GM19035 (cell line): ENCODE measurements around the gene VASH2.
"Not testable (repeated sequence)": the region's sequence is repeated elsewhere in the genome, so short reads cannot be mapped to it uniquely, and the experiment has no call there.

Experiments
- ATAC-seq: cut with Tn5 transposase; IDR thresholded peaks from one replicate; pipeline ENCODE4 v1.9.1; 2021; ENCODE audit not compliant: unreplicated experiment

VASH2 gene

DNA sequence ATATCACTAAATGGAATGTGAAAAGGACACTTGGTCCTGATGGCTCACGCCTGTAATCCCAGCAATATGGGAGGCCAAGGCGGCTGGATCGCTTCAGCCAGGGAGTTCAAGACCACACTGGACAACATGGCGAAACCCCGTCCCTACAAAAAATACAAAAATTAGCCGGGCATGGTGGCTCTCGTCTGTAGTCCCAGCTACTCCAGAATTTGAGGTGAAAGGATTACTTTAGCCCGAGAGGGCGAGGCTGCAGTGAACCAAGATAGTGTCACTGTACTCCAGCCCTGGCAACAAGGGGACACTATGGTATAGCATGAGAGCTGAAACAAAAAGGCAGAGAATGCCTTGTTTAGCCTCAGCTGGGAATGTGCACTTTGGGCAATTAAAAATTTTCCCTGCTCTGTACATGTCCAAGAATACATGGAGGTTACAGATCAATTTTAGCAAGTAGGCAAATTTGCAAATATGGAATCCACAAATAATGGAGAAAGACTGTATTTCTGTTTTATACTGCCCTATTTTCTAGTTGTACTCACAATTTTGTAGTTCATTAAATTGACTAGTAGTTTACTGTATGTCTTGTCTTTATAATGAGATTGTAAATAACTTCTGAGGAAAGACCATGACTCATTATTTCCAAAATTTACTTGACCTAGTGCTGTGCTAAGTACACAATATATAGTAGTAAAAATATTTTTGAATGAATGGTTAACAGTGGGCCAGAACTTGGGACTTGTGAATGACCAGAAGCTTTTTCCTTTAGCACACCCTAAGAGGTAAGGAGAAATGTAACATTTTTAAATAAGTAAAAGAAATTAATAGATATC lies 67.3 kb downstream of the VASH2 start:
- ATAC-seq, result no peak

DNA sequence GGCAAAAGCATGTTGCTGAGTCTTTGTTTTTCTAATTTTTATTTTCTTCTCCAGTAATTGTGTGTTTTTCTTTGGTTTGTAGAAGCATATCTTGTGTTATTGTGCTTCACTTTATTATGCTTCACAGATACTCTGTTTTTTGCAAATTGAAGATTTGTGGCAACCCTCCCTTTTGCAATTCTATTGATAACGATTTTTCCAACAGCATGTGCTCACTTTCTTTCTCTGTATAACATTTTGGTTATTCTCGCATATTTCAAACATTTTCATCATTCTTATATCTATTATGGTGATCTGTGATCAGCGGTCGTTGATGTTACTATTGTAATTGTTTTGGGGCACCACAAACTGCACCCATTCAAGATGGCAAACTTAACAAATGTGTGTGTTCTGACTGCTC lies 69.1 kb downstream of the VASH2 start:
- no peak for ATAC-seq

- no peak for ATAC-seq
Measured at GRCh38 chr1:213020016-213020415, 69.7 kb downstream of the VASH2 start.

DNA sequence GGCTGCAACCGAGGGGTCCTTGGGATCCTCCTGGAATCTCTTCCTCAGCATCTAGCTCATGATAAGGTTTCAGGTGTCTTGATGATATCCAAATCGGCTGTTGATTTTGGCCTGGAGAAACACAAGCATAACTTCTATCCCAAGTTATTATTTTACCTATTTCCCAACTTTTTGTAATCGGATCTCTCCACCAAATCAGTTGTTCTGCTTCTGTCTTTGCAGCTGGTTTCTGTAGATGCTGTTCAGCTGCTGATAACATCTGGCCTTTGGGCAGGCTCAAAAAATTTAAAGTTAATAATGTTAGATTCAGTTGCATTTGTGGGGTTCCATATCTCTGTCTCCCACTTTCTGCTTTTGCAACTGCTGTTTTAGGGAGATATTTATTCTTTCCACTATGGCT lies 76.7 kb downstream of the VASH2 start:
- not testable (repeated sequence) for ATAC-seq

- ATAC-seq, result no peak
Measured at GRCh38 chr1:213032651-213033050, 82.3 kb downstream of the VASH2 start.

- no peak for ATAC-seq
Measured at GRCh38 chr1:213034713-213035112, 84.4 kb downstream of the VASH2 start.

DNA sequence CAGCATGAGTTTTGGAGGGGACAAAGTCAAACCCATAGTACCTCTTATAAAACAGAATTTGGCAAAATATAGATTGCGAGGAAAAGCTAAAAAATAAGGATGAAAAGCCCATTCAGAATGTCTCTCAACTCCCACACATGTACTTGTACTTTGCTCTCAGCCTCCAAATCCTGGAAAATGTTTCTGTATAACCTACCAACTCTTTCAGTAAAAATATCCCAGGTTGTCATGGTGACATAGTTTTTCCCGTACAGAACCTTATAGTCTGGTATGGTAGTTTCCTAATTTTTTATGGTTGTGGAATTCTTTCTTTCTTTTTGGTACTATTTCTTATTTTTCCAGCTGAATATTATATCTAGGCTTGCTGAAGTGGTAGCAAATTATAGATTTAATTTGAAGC lies 85.2 kb downstream of the VASH2 start:
- no peak for ATAC-seq
